ENCODE data around the gene C1orf122. TPM values are rescaled to one million over a fixed set of nuclear protein-coding genes. Genes with fewer than 3 reads are reported as not detected.

Gene C1orf122
- total and polyA plus RNA-seq, 2 of the 8 experiments (the other 6 are each of a cell fraction or from before 2014, with no cell fraction given), result 32.1 to 36.9 TPM

DNA sequence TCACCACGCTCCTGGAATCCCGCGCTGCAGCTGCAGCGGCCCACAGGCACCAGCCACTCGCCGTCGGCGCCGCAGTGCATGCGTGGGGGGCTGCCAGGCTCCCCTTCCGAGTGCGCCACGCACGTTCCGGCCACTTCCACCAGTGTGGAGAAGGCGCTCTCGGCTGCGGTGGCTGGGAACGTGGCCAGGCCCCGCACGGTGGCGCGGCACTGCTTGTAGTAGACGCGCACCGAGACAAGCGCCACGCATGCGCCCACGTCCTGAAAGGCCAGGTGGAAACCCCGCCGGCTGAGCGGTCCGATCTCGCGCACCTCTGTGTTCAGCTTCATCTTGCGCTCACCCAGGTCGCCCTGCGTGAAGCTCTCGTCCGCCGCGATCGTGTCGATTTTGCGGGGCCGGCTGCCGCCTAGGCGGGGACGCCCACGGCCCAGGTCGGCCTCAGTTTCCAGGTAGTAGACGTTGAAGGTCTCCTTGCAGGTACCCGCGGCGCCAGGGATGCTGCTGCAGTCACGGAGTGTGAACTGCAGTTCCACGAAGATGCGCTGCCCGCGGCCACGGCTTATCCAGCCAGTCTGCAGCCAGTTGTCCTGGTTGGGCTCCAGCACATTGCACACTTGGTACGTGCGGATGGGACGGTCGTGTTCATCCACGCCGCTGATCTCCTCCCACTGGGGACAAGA, 46.0 kb upstream of the C1orf122 start (continued):
- TF ChIP-seq RXRA (IDR thresholded peaks at IDR 0.05; ENCODE audit: insufficient read depth, low read depth, low read length), result no peak
- no peak for TF ChIP-seq SIN3A (conservative IDR thresholded peaks at IDR 0.05 in 1 of 2, IDR thresholded peaks at IDR 0.05 in 1 of 2; ENCODE audit: low read depth in 1 of 2, low read length in 2 of 2)
- TF ChIP-seq TBP (IDR thresholded peaks at IDR 0.05; ENCODE audit: low read depth, low read length), result no peak
- no peak for TF ChIP-seq ZNF274 (IDR thresholded peaks at IDR 0.05; ENCODE audit: borderline replicate concordance, extremely low read depth, low read length)
- no peak for TF ChIP-seq CBX5 (IDR thresholded peaks at IDR 0.05; ENCODE audit: low read depth, low read length)
- TF ChIP-seq, protein P1, sequence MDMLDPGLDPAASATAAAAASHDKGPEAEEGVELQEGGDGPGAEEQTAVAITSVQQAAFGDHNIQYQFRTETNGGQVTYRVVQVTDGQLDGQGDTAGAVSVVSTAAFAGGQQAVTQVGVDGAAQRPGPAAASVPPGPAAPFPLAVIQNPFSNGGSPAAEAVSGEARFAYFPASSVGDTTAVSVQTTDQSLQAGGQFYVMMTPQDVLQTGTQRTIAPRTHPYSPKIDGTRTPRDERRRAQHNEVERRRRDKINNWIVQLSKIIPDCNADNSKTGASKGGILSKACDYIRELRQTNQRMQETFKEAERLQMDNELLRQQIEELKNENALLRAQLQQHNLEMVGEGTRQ (IDR thresholded peaks at IDR 0.05; ENCODE audit: low read length), result no peak
